Neural progenitor cell (in vitro differentiated cells): ENCODE results near the gene RASGRP4. TPM values are rescaled to one million over a fixed set of nuclear protein-coding genes. Genes with fewer than 3 reads are reported as not detected.

ENCODE experiments used
- DNase-seq: peaks from one replicate; pipeline ENCODE4 v3.0.0-alpha.2; 2016; ENCODE audit warnings: low spot score
- H2AFZ ChIP-seq: fragments of 200-600 bp; sonication (generic); replicated peaks from 2 replicates; pipeline ENCODE4 v1.6.1; 2016; ENCODE audit warnings: antibody characterized with exemption
- H3F3A ChIP-seq: fragments of 200-600 bp; sonication (generic); 2 replicates; pipeline ENCODE4 v1.6.1; 2016; ENCODE audit warnings: antibody characterized with exemption, low read depth
- H3K27ac ChIP-seq: fragments of 200-600 bp; sonication (generic); 2 replicates; pipeline ENCODE4 v1.5.1; 2016; ENCODE audit warnings: mild to moderate bottlenecking
- H3K27me3 ChIP-seq: fragments of 200-600 bp; sonication (generic); 2 replicates; pipeline ENCODE4 v1.6.1; 2016; ENCODE audit warnings: mild to moderate bottlenecking, moderate library complexity
- H3K36me3 ChIP-seq: fragments of 200-600 bp; sonication (generic); 2 replicates; pipeline ENCODE4 v1.5.1; 2016
- H3K4me1 ChIP-seq: fragments of 200-600 bp; sonication (generic); 2 replicates; pipeline ENCODE4 v1.6.1; 2016; ENCODE audit warnings: mixed run types
- H3K4me2 ChIP-seq: fragments of 200-600 bp; sonication (generic); 2 replicates; pipeline ENCODE4 v1.6.1; 2016
- H3K4me3 ChIP-seq: fragments of 200-600 bp; sonication (generic); 2 replicates; pipeline ENCODE4 v1.5.1; 2016
- H3K79me2 ChIP-seq: fragments of 200-600 bp; sonication (generic); 2 replicates; pipeline ENCODE4 v1.6.1; 2016; ENCODE audit warnings: low read depth
- H3K9ac ChIP-seq: fragments of 200-600 bp; sonication (generic); 2 replicates; pipeline ENCODE4 v1.6.1; 2016
- H3K9me3 ChIP-seq: fragments of 200-600 bp; sonication (generic); 2 replicates; pipeline ENCODE4 v1.5.1; 2016; ENCODE audit warnings: low read depth
- H4K20me1 ChIP-seq: fragments of 200-600 bp; sonication (generic); 2 replicates; pipeline ENCODE4 v1.6.1; 2016; ENCODE audit warnings: low read depth
- H3K27ac Mint-ChIP-seq: 3 replicates; pipeline ENCODE4 v1.8.0; 2021; ENCODE audit warnings: mixed read lengths
- H3K27me3 Mint-ChIP-seq: 2 replicates; pipeline ENCODE4 v1.8.0; 2022; ENCODE audit warnings: low read depth, mild to moderate bottlenecking, inconsistent platforms, moderate library complexity, mixed read lengths; ENCODE audit not compliant: insufficient read depth
- H3K36me3 Mint-ChIP-seq: 3 replicates; pipeline ENCODE4 v1.8.0; 2021; ENCODE audit warnings: mixed read lengths
- H3K4me1 Mint-ChIP-seq: 3 replicates; pipeline ENCODE4 v1.8.0; 2021; ENCODE audit warnings: mixed read lengths
- H3K4me3 Mint-ChIP-seq: 3 replicates; pipeline ENCODE4 v1.8.0; 2021; ENCODE audit warnings: mild to moderate bottlenecking, moderate library complexity, mixed read lengths
- H3K9me3 Mint-ChIP-seq: 3 replicates; pipeline ENCODE4 v1.8.0; 2020; ENCODE audit warnings: mixed read lengths
- EZH2 ChIP-seq: fragments of 200-600 bp; sonication (generic); IDR thresholded peaks from 2 replicates; pipeline ENCODE4 v1.6.1; 2017; ENCODE audit warnings: antibody characterized with exemption, mild to moderate bottlenecking, moderate library complexity
- EZH2phosphoT487 ChIP-seq: fragments of 200-600 bp; sonication (generic); IDR thresholded peaks from 2 replicates; pipeline ENCODE4 v1.6.1; 2017; ENCODE audit warnings: antibody characterized with exemption
- total RNA-seq: library from RNA; depleted of rRNA; stranded (reverse); fragments of >200 nt; gene quantifications from 2 replicates; pipeline ENCODE4 v1.2.3, GENCODE V29; 2015; ENCODE audit warnings: low replicate concordance
- TF ChIP-seq, protein P1 (sequence below): fragments of 200-600 bp; sonication (generic); IDR thresholded peaks from 2 replicates; pipeline ENCODE4 v1.5.1; 2017; ENCODE audit warnings: antibody characterized with exemption, mild to moderate bottlenecking

The RASGRP4 gene
- total RNA-seq, 1 donor from 2014 or later: not detected

DNA sequence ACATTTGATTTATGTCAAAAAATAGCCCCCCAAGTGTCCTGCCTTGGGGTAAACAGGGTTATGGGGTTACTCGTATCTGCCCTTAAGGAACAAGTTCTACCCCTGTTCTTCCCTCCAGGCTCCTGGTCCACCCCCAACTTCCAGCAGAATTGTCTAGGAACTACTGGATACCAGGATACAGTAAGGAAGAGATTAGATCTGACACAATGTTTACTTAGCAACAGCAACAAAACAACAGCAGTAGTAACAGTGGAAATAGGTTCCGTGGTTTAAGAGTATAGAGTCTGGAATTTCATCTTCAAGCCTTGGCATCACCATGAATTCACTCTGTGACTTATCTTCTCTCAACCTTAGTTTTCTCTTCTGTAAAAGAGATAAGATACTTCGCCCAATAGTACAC lies 24.9 kb downstream of the RASGRP4 start:
- no peaks in the 10 kb centered on the region for H4K20me1 ChIP-seq
- H2AFZ ChIP-seq: no peak overlapping the region
- no peaks in the 10 kb centered on the region for H3K36me3 ChIP-seq
- H3K27ac Mint-ChIP-seq: no peak overlapping the region
- H3K4me1 ChIP-seq: no peaks in the 10 kb centered on the region
- peaks cover 6% of the 10 kb centered on the region for H3K36me3 Mint-ChIP-seq
- H3K27me3 Mint-ChIP-seq: peaks cover 13% of the 10 kb centered on the region
- no peaks in the 10 kb centered on the region for H3K79me2 ChIP-seq
- DNase-seq: no peak
- H3K27me3 ChIP-seq: peaks cover 44% of the 10 kb centered on the region
- peaks cover 10% of the 10 kb centered on the region for H3F3A ChIP-seq
- H3K9me3 Mint-ChIP-seq: peaks cover 3% of the 10 kb centered on the region
- H3K27ac ChIP-seq: no peak overlapping the region
- TF ChIP-seq EZH2: no peak
- TF ChIP-seq EZH2phosphoT487: no peak
- TF ChIP-seq, protein P1, sequence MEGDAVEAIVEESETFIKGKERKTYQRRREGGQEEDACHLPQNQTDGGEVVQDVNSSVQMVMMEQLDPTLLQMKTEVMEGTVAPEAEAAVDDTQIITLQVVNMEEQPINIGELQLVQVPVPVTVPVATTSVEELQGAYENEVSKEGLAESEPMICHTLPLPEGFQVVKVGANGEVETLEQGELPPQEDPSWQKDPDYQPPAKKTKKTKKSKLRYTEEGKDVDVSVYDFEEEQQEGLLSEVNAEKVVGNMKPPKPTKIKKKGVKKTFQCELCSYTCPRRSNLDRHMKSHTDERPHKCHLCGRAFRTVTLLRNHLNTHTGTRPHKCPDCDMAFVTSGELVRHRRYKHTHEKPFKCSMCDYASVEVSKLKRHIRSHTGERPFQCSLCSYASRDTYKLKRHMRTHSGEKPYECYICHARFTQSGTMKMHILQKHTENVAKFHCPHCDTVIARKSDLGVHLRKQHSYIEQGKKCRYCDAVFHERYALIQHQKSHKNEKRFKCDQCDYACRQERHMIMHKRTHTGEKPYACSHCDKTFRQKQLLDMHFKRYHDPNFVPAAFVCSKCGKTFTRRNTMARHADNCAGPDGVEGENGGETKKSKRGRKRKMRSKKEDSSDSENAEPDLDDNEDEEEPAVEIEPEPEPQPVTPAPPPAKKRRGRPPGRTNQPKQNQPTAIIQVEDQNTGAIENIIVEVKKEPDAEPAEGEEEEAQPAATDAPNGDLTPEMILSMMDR: no peak
- peaks cover 3% of the 10 kb centered on the region for H3K4me1 Mint-ChIP-seq
- H3K4me3 ChIP-seq: no peak overlapping the region
- no peak overlapping the region for H3K4me3 Mint-ChIP-seq
- H3K4me2 ChIP-seq: no peak overlapping the region
- H3K9ac ChIP-seq: no peak overlapping the region
- no peaks in the 10 kb centered on the region for H3K9me3 ChIP-seq

DNA sequence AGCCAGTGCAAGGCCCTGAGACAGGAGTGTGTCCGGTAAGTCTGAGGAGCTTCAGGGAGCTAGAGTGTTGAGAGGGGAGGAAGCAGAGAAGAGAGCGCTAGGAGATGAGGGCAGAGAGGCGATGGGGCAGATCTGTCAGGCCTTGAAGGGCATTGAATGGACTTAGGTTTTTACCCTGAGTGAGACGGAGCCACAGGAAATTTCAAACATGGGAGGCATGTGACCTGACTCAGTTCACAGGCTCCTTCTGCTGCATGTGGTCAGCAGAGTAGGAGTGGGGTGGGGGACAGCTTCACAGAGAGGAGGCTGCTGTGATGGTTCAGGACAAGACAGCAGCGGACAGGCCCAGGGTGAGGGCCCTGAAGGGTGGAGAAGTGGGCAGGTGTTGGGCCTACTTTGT lies 25.7 kb downstream of the RASGRP4 start:
- Histone ChIP-seq H3K4me3 (no peak overlapping the region), H3K4me1 (no peaks in the 10 kb centered on the region), H3K9me3 (no peaks in the 10 kb centered on the region), H3K27me3 (peaks cover 44% of the 10 kb centered on the region), H4K20me1 (no peaks in the 10 kb centered on the region), H3K79me2 (no peaks in the 10 kb centered on the region), H3K27ac (no peak overlapping the region), H2AFZ (no peak overlapping the region), H3K4me2 (no peak overlapping the region), H3K9ac (no peak overlapping the region), H3F3A (peaks cover 10% of the 10 kb centered on the region), H3K36me3 (no peaks in the 10 kb centered on the region)
- Mint-ChIP-seq H3K4me3 (peak overlapping the region; percentile 39), H3K9me3 (peaks cover 3% of the 10 kb centered on the region), H3K4me1 (peaks cover 3% of the 10 kb centered on the region), H3K27me3 (peaks cover 13% of the 10 kb centered on the region), H3K36me3 (peaks cover 6% of the 10 kb centered on the region), H3K27ac (no peak overlapping the region)
- TF ChIP-seq EZH2 (no peak), EZH2phosphoT487 (no peak)
- TF ChIP-seq, protein P1: no peak
- DNase-seq: no peak

DNA sequence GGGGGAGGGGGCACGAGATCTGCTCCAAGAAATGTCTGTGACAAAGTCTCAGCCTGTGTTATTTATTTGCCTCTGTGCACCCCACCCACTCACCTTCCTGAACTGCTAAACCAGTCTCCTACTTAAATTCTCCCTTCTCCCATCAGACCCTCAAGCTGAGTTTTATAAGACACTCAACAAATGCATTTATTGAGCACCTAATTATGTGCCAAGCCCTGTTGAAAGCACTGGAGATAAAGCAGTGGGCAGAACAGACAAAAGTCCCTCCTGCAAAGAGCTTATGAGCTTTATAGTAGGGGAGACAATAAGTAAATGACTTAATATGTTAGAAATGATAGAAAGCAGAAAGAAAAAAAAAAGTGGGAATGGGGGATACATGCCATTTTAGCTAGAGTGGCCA lies 26.5 kb downstream of the RASGRP4 start:
- TF ChIP-seq EZH2: no peak
- no peak for TF ChIP-seq EZH2phosphoT487
- TF ChIP-seq, protein P1: no peak
- Mint-ChIP-seq H3K27me3 (peaks cover 13% of the 10 kb centered on the region), H3K36me3 (peaks cover 11% of the 10 kb centered on the region), H3K27ac (no peak overlapping the region), H3K4me1 (peaks cover 3% of the 10 kb centered on the region), H3K9me3 (peaks cover 7% of the 10 kb centered on the region), H3K4me3 (no peak overlapping the region)
- Histone ChIP-seq H3K4me3 (no peak overlapping the region), H3K9ac (no peak overlapping the region), H3K4me1 (no peaks in the 10 kb centered on the region), H3F3A (peaks cover 10% of the 10 kb centered on the region), H4K20me1 (no peaks in the 10 kb centered on the region), H3K27ac (no peak overlapping the region), H3K79me2 (no peaks in the 10 kb centered on the region), H3K36me3 (no peaks in the 10 kb centered on the region), H3K4me2 (no peak overlapping the region), H2AFZ (no peak overlapping the region), H3K27me3 (peaks cover 48% of the 10 kb centered on the region), H3K9me3 (no peaks in the 10 kb centered on the region)
- no peak for DNase-seq

DNA sequence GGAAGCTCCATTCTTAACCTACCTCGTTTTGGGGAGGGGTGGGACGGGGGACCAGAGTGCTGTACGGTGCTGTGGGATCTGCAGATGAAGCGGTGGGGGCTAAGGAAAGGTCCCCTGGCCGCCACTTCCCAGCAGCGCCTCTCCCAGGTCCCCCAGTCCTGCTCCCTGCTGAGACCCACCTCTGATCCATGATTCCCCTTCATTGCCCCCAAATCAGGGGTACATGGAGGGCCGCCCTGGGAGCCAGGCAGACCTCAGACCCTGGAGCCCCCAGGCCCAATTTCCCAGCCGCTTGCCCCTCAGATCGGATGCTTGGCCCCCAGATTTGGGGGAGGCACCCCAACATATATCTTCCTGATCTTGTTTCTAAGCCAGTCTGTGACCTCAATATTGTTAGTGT lies 26.9 kb downstream of the RASGRP4 start:
- H3K27ac Mint-ChIP-seq: no peak overlapping the region

More for the DNA sequence above, 26.9 kb downstream of the RASGRP4 start:
- H3K4me1 Mint-ChIP-seq: peaks cover 3% of the 10 kb centered on the region
- Histone ChIP-seq H3K27me3 (peaks cover 48% of the 10 kb centered on the region), H3K4me2 (no peak overlapping the region), H3K36me3 (no peaks in the 10 kb centered on the region), H3K9me3 (no peaks in the 10 kb centered on the region), H3K27ac (no peak overlapping the region), H3K4me1 (no peaks in the 10 kb centered on the region), H2AFZ (no peak overlapping the region), H3K79me2 (no peaks in the 10 kb centered on the region), H4K20me1 (no peaks in the 10 kb centered on the region), H3K9ac (no peak overlapping the region), H3K4me3 (no peak overlapping the region), H3F3A (peaks cover 10% of the 10 kb centered on the region)
- peaks cover 13% of the 10 kb centered on the region for H3K27me3 Mint-ChIP-seq
- H3K36me3 Mint-ChIP-seq: peaks cover 14% of the 10 kb centered on the region
- no peak for DNase-seq
- H3K4me3 Mint-ChIP-seq: no peak overlapping the region
- TF ChIP-seq, protein P1: no peak
- TF ChIP-seq EZH2: no peak
- TF ChIP-seq EZH2phosphoT487: no peak
- H3K9me3 Mint-ChIP-seq: peaks cover 7% of the 10 kb centered on the region
